ENCODE results near the gene DOCK4.

DNA sequence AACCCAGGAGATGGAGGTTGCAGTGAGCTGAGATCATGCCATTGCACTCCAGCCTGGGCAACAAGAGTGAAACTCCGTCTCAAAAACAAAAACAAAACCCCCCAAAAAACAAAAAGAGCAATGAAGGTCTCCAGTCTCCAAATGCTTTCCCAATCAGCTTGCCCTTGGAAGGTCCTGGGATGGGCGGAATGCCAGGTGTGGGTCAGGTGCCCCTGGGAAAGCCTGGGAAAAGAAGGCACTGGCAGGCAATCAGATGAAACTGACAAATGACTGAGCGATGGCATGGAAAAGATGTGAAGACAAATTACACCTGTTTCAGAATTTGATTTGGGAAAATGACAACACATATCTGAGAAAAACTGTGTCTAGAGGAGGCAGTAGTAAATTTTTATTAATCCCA, 433.5 kb downstream of the DOCK4 start:
- no peak for TF ChIP-seq CTCF (IDR thresholded peaks at IDR 0.05)
- no peak for TF ChIP-seq POLR2A (IDR thresholded peaks at IDR 0.05)
